Adrenal gland (tissue), 5 donors: ENCODE measurements around the gene RGS6.

Source experiments
- POLR2A ChIP-seq, 2 donors: fragments of 450-650 bp; IDR thresholded peaks; one replicate each; pipeline ENCODE4 v1.6.1; 2017; ENCODE audit warnings: antibody characterized with exemption in 2 of 2, mild to moderate bottlenecking in 2 of 2, moderate library complexity in 1 of 2
- TF ChIP-seq, protein P1 (sequence below), 6 experiments: fragments of 450-650 bp in 4 of 6; fragments of 200-600 bp in 2 of 6; sonication (generic) in 1 of 6; IDR thresholded peaks; 1 replicate in 5 of 6; 2 replicates in 1 of 6; pipeline versions ENCODE4 v1.5.1 to v1.8.0; 2016 to 2021; ENCODE audit warnings: antibody characterized with exemption in 6 of 6, mild to moderate bottlenecking in 2 of 6, moderate library complexity in 1 of 6
- donor health status: DM: no; HTN: no; CAD: no.

DNA sequence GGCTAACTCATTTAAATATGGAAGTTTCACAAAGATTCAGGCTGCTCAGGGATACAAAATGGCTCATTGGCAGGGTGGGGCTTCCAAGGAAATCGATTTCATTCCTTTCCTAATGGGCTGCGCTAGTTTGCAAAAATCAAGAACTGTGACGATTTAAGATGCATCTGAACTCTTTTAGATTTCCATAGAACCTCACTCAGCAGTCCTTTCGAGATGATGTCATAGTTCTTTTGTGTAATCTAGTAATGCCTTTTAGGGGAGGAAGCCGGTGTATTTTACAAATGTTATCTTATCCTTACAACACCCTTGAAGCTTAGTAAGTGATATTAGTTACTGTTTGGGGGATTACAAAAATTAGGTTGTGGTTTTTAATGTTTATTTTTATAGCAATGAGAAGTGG, 239.8 kb downstream of the RGS6 start:
- TF ChIP-seq, protein P1, sequence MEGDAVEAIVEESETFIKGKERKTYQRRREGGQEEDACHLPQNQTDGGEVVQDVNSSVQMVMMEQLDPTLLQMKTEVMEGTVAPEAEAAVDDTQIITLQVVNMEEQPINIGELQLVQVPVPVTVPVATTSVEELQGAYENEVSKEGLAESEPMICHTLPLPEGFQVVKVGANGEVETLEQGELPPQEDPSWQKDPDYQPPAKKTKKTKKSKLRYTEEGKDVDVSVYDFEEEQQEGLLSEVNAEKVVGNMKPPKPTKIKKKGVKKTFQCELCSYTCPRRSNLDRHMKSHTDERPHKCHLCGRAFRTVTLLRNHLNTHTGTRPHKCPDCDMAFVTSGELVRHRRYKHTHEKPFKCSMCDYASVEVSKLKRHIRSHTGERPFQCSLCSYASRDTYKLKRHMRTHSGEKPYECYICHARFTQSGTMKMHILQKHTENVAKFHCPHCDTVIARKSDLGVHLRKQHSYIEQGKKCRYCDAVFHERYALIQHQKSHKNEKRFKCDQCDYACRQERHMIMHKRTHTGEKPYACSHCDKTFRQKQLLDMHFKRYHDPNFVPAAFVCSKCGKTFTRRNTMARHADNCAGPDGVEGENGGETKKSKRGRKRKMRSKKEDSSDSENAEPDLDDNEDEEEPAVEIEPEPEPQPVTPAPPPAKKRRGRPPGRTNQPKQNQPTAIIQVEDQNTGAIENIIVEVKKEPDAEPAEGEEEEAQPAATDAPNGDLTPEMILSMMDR (IDR thresholded peaks at IDR 0.05), result no peak
- no peak for TF ChIP-seq POLR2A (IDR thresholded peaks at IDR 0.05)
